Activated naive CD4-positive, alpha-beta T cell treated with anti-CD3 and anti-CD28 coated beads, Interleukin-2, amount 10 ng/mL, durations not matched to agents 7 days and 5 days (primary cell): ENCODE data around the gene CIART.
"Not testable (repeated sequence)": the region's sequence is repeated elsewhere in the genome, so short reads cannot be mapped to it uniquely, and the experiment has no call there.

ENCODE experiments used
- CTCF ChIA-PET: fragments of 350-600 bp; sonication (Branson Sonifier 250); formaldehyde crosslinking; loops from one replicate; lab custom pipeline; 2021; ENCODE audit warnings: antibody characterized with exemption; lab: Charles Lee
- DNase-seq: peaks from one replicate; pipeline ENCODE4 v3.0.0-alpha.2; 2020
- H3K27ac Mint-ChIP-seq: one replicate; pipeline ENCODE4 v1.8.0; 2021; ENCODE audit warnings: mild to moderate bottlenecking, moderate library complexity, mixed read lengths
- H3K27me3 Mint-ChIP-seq: one replicate; pipeline ENCODE4 v1.8.0; 2021; ENCODE audit warnings: mild to moderate bottlenecking, mixed read lengths
- H3K36me3 Mint-ChIP-seq: one replicate; pipeline ENCODE4 v1.8.0; 2021; ENCODE audit warnings: mixed read lengths
- H3K4me1 Mint-ChIP-seq: one replicate; pipeline ENCODE4 v1.8.0; 2021; ENCODE audit warnings: mixed read lengths
- H3K4me3 Mint-ChIP-seq: one replicate; pipeline ENCODE4 v1.8.0; 2021; ENCODE audit warnings: mild to moderate bottlenecking, moderate library complexity, mixed read lengths
- H3K9me3 Mint-ChIP-seq: one replicate; pipeline ENCODE4 v1.8.0; 2021; ENCODE audit warnings: mixed read lengths

The CIART gene

DNA sequence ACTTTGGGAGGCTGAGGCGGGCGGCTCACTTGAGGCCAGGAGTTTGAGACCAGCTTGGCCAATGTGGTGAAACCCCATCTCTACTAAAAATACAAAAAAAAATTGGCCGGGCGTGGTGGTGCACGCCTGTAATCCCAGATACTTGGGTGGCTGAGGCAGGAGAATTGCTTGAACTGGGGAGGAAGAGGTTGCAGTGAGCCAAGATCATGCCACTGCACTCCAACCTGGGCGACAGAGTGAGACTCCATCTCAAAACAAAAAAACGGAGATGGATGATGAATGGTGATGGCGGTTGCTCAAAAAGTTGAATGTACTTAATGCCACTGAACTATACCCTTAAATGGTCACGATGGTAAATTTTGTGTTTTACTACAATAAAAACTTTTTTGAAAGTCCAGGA is 26.2 kb downstream of the CIART start:
- CTCF ChIA-PET, H3K4me3 Mint-ChIP-seq, DNase-seq, H3K27me3 Mint-ChIP-seq, H3K9me3 Mint-ChIP-seq, H3K27ac Mint-ChIP-seq, H3K4me1 Mint-ChIP-seq: not testable (repeated sequence)
- H3K36me3 Mint-ChIP-seq, result peaks cover 14% of the 10 kb centered on the region

DNA sequence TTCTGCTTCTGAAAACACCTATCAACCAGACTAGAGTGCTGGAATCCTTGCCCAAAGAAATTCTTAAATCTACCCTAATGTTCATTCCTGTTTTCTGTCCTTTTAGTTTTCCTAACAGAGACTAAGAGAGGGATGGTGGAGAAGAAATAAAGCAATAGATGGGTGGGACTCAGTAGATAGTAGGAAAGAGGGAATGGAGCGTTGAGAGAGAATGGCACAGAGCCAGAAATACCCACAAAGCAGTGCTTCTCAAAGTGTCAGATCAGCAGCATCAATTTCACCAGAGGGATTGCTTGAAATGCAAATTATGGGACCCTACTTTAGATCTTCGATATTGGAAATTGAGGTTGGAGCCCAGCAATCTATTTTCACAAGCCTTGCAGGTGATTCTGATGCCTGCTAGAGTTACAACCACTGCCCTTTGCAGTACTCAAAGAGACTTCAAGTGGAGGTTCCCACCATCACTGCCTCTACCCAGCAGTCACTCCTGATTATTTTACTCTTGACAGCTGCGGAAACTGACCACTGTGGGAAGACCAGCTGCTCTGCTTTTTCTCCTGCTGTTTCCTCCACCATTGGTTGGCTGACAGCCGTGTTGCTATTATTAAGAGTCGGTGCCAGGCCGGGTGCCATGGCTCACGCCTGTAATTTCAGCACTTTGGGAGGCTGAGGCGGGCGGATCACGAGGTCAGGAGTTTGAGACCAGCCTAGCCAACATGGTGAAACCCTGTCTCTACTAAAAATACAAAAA is 27.6 kb downstream of the CIART start:
- DNase-seq, result no peak
- Mint-ChIP-seq H3K27me3 (no peaks in the 10 kb centered on the region), H3K4me1 (no peaks in the 10 kb centered on the region), H3K36me3 (peaks cover 14% of the 10 kb centered on the region), H3K27ac (no peak overlapping the region), H3K9me3 (no peaks in the 10 kb centered on the region), H3K4me3 (no peak overlapping the region)
- CTCF ChIA-PET, result no interaction called here

DNA sequence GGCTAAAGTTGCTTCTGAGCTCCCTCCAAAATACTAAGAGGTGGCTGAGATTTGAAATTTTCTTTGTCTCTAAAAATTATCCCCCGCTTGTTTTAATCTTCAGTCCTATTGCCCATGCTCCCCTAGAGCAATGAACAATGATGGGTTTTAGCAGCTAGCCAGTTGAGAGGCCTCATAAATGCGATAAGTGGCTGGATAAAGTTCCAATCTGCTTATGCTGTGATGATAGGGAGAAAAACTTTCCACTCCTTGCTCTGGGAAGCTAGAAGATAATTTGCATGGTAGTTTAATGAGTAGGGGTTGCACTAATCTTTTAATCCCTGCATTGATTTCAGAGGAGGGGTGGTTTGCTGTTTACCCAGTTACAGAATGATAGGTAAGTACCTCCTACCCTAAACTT is 29.4 kb downstream of the CIART start:
- CTCF ChIA-PET, result no interaction called here

DNA sequence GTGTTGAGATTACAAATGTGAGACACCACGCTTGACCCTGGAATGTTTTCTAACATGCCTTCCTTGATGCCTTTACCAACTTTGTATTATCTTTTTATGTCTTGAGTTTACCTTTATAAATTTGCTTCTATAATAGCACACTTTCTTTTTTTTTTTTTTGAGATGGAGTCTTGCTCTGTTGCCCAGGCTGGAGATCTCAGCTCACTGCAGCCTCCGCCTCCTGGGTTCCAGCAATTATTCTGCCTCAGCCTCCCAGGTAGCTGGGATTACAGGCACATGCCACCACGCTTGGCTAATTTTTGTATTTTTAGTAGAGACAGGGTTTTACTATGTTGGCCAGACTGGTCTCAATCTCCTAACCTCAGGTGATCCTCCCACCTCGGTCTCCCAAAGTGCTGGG is 32.3 kb downstream of the CIART start:
- H3K4me3 Mint-ChIP-seq, CTCF ChIA-PET, H3K27ac Mint-ChIP-seq, DNase-seq, H3K36me3 Mint-ChIP-seq, H3K27me3 Mint-ChIP-seq, H3K9me3 Mint-ChIP-seq, H3K4me1 Mint-ChIP-seq: not testable (repeated sequence)

More for the DNA sequence above, 29.4 kb downstream of the CIART start:
- peaks cover 2% of the 10 kb centered on the region for H3K27me3 Mint-ChIP-seq
- H3K36me3 Mint-ChIP-seq, result peaks cover 13% of the 10 kb centered on the region
- no peak for DNase-seq
- H3K4me3 Mint-ChIP-seq, result no peak overlapping the region
- H3K9me3 Mint-ChIP-seq, result no peaks in the 10 kb centered on the region
- no peak overlapping the region for H3K27ac Mint-ChIP-seq
- H3K4me1 Mint-ChIP-seq, result no peaks in the 10 kb centered on the region

DNA sequence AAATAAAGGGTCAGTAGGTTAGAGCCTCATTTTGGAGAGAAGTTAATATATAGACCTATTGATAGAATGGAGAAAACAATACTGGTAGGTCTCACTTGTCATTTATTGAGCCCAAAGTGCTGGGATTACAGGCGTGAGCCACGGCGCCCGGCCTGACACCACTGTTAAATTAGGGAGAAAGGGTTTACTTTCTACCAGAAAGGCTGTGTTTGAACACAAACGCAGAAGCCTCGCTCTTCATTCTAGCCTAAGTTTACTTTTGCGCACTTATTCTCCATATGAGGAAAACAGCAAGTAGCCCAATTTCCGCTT is 38.3 kb downstream of the CIART start:
- CTCF ChIA-PET, result no interaction called here
- peaks cover 22% of the 10 kb centered on the region for H3K36me3 Mint-ChIP-seq
- H3K4me1 Mint-ChIP-seq, result peaks cover 27% of the 10 kb centered on the region
- H3K27ac Mint-ChIP-seq, result peak overlapping the region; percentile 97
- peaks cover 3% of the 10 kb centered on the region for H3K27me3 Mint-ChIP-seq
- DNase-seq, result no peak
- peak overlapping the region; percentile 98 for H3K4me3 Mint-ChIP-seq
- no peaks in the 10 kb centered on the region for H3K9me3 Mint-ChIP-seq

DNA sequence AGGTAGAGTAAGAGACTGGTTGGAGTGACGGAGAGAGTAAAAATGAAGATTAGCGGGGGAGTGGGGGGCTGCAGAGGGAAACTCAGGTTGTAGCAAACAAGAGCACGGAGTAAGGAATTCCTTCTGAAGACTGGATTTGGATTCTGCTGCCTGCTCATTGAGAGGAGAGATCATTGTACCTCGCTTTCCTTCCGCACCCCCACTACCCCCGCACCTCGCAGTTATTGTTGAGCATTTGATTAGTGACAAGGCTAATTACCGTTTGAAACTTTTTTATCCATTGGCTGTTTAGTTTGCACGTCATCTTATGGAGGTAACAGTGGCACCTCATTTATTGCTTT is 39.4 kb downstream of the CIART start:
- H3K4me3 Mint-ChIP-seq, result peak overlapping the region; percentile 98
- CTCF ChIA-PET, result no interaction called here

DNA sequence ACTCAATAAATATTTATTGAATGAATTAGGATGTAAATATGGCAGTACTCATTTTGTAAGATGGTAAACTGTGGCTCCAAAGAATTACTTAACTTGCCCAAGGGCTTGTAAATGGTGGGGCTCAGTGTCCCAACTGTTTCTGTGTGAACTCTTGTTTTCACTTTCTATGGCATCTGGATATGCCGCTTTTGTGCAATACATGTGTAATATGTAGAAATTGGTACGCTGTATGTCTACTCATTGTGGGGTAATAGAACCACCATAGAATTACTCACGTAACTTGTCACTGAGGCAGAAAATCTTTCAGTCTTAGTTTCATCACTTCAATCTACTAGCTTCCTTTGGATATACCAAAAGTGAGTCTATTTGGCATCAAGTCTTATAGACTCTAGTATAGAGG is 40.0 kb downstream of the CIART start:
- peak overlapping the region; percentile 98 for H3K4me3 Mint-ChIP-seq

More for the DNA sequence above, 39.4 kb downstream of the CIART start:
- no peaks in the 10 kb centered on the region for H3K9me3 Mint-ChIP-seq
- peaks cover 29% of the 10 kb centered on the region for H3K4me1 Mint-ChIP-seq
- peak overlapping the region; percentile 97 for H3K27ac Mint-ChIP-seq
- H3K27me3 Mint-ChIP-seq, result peaks cover under 1% of the 10 kb centered on the region
- DNase-seq, result no peak
- H3K36me3 Mint-ChIP-seq, result peaks cover 31% of the 10 kb centered on the region

DNA sequence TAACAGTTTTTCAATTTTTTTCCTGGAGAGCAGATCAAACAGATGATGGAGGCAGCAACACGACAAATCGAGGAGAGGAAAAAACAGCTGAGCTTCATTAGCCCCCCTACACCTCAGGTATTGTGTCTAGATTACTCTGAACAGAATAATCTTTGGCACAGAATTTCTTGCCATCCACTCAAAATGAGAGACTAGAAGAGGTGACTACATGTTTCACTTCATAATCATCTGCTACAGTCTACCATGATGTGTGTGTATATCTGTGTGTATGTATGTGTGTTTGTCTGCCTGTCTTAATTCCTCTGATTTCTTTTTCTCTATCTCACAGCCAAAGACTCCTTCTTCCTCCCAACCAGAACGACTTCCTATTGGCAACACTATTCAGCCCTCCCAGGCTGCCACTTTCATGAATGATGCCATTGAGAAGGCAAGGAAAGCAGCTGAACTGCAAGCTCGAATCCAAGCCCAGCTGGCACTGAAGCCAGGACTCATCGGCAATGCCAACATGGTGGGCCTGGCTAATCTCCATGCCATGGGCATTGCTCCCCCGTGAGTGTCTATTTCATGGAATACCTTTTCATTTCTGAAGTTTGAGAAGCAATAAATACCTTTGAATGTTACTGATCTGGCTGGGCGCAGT is 50.4 kb downstream of the CIART start:
- no peaks in the 10 kb centered on the region for H3K9me3 Mint-ChIP-seq
- H3K4me1 Mint-ChIP-seq, result no peaks in the 10 kb centered on the region
- no peak overlapping the region for H3K27ac Mint-ChIP-seq
- no peaks in the 10 kb centered on the region for H3K27me3 Mint-ChIP-seq
- CTCF ChIA-PET, result no interaction called here
- no peak for DNase-seq
- peaks cover 48% of the 10 kb centered on the region for H3K36me3 Mint-ChIP-seq
- H3K4me3 Mint-ChIP-seq, result no peak overlapping the region

More for the DNA sequence above, 40.0 kb downstream of the CIART start:
- Mint-ChIP-seq H3K4me1 (peaks cover 29% of the 10 kb centered on the region), H3K27me3 (no peaks in the 10 kb centered on the region), H3K36me3 (peaks cover 33% of the 10 kb centered on the region), H3K9me3 (no peaks in the 10 kb centered on the region), H3K27ac (peak overlapping the region; percentile 97)
- CTCF ChIA-PET, result interaction anchor here (0.8 kb wide), 1 partner anchor 67 kb away, joined by 3 read pairs; no protein-coding TSS in a partner anchor
- no peak for DNase-seq
